Measurements from ENCODE around the gene RERE.

GRCh38 chr1:8406960-8407359 is 410.5 kb downstream of the RERE start:
- TF ChIP-seq CTCF (IDR thresholded peaks at IDR 0.05) (no peak), ATF2 (CRISPR knock-in tag; IDR thresholded peaks at IDR 0.05; ENCODE audit: borderline replicate concordance, low read depth) (no peak), IRF2 (CRISPR knock-in tag; IDR thresholded peaks at IDR 0.05; ENCODE audit: borderline replicate concordance, low read depth) (no peak), USF2 (CRISPR knock-in tag; IDR thresholded peaks at IDR 0.05) (no peak), SP1 (CRISPR knock-in tag; conservative IDR thresholded peaks at IDR 0.05) (no peak), ZNF416 (CRISPR knock-in tag; IDR thresholded peaks at IDR 0.05) (no peak)

Data from WTC11 (cell line).